ENCODE measurements around the gene SIGLEC11.
A peak's percentile ranks its signal among the peaks of the same experiment; 100 is the strongest.

SIGLEC11 gene

GRCh38 chr19:50000038-50000840, 39.3 kb upstream of the SIGLEC11 start:
- FAIRE-seq (no peak), DNase-seq (ENCODE audit: insufficient read length) (no peak)
- TF ChIP-seq TAF1 (IDR thresholded peaks at IDR 0.05; ENCODE audit: borderline replicate concordance, low read depth, low read length) (no peak), POLR2AphosphoS5 (IDR thresholded peaks at IDR 0.05; ENCODE audit: low read depth, low read length) (no peak), POLR2A (IDR thresholded peaks at IDR 0.05; ENCODE audit: low read depth, low read length) (no peak)

GRCh38 chr19:49999371-50000010, 38.5 kb upstream of the SIGLEC11 start:
- FAIRE-seq (no peak), DNase-seq (ENCODE audit: insufficient read length) (no peak)
- no peak for TF ChIP-seq TAF1 (IDR thresholded peaks at IDR 0.05; ENCODE audit: borderline replicate concordance, low read depth, low read length)
- TF ChIP-seq POLR2A (IDR thresholded peaks at IDR 0.05; ENCODE audit: low read depth, low read length) = no peak
- no peak for TF ChIP-seq POLR2AphosphoS5 (IDR thresholded peaks at IDR 0.05; ENCODE audit: low read depth, low read length)

- DNase-seq (ENCODE audit: insufficient read length) = peak; percentile 51
- FAIRE-seq = peak; percentile 69
- TF ChIP-seq POLR2AphosphoS5 (IDR thresholded peaks at IDR 0.05; ENCODE audit: low read depth, low read length) = no peak
These were observed 36.7 kb upstream of the SIGLEC11 start for GRCh38 chr19:49997709-49998108.

GRCh38 chr19:49988433-49988832, 27.5 kb upstream of the SIGLEC11 start:
- DNase-seq (ENCODE audit: insufficient read length) (no peak), FAIRE-seq (no peak)
- TF ChIP-seq POLR2A (IDR thresholded peaks at IDR 0.05; ENCODE audit: low read depth, low read length) (no peak), POLR2AphosphoS5 (IDR thresholded peaks at IDR 0.05; ENCODE audit: low read depth, low read length) (no peak), TAF1 (IDR thresholded peaks at IDR 0.05; ENCODE audit: borderline replicate concordance, low read depth, low read length) (no peak)

- DNase-seq (ENCODE audit: insufficient read length) (no peak), FAIRE-seq (no peak)
- no peak for TF ChIP-seq TAF1 (IDR thresholded peaks at IDR 0.05; ENCODE audit: borderline replicate concordance, low read depth, low read length)
- TF ChIP-seq POLR2A (IDR thresholded peaks at IDR 0.05; ENCODE audit: low read depth, low read length) = no peak
- no peak for TF ChIP-seq POLR2AphosphoS5 (IDR thresholded peaks at IDR 0.05; ENCODE audit: low read depth, low read length)
These were observed 27.0 kb upstream of the SIGLEC11 start for GRCh38 chr19:49988007-49988406.

GRCh38 chr19:49987159-49987698, 26.3 kb upstream of the SIGLEC11 start:
- peak; percentile 52 for DNase-seq (ENCODE audit: insufficient read length)
- FAIRE-seq = peak; percentile 17

GRCh38 chr19:49986354-49986753, 25.4 kb upstream of the SIGLEC11 start:
- FAIRE-seq = no peak
- TF ChIP-seq POLR2A (IDR thresholded peaks at IDR 0.05; ENCODE audit: low read depth, low read length) = no peak
- no peak for TF ChIP-seq TAF1 (IDR thresholded peaks at IDR 0.05; ENCODE audit: borderline replicate concordance, low read depth, low read length)
- TF ChIP-seq POLR2AphosphoS5 (IDR thresholded peaks at IDR 0.05; ENCODE audit: low read depth, low read length) = no peak
- no peak for DNase-seq (ENCODE audit: insufficient read length)

More at GRCh38 chr19:49987159-49987698, 26.3 kb upstream of the SIGLEC11 start:
- no peak for TF ChIP-seq TAF1 (IDR thresholded peaks at IDR 0.05; ENCODE audit: borderline replicate concordance, low read depth, low read length)
- no peak for TF ChIP-seq POLR2AphosphoS5 (IDR thresholded peaks at IDR 0.05; ENCODE audit: low read depth, low read length)
- TF ChIP-seq POLR2A (IDR thresholded peaks at IDR 0.05; ENCODE audit: low read depth, low read length) = no peak

GRCh38 chr19:49985871-49986270, 24.9 kb upstream of the SIGLEC11 start:
- FAIRE-seq (no peak), DNase-seq (ENCODE audit: insufficient read length) (no peak)
- no peak for TF ChIP-seq TAF1 (IDR thresholded peaks at IDR 0.05; ENCODE audit: borderline replicate concordance, low read depth, low read length)
- no peak for TF ChIP-seq POLR2AphosphoS5 (IDR thresholded peaks at IDR 0.05; ENCODE audit: low read depth, low read length)
- TF ChIP-seq POLR2A (IDR thresholded peaks at IDR 0.05; ENCODE audit: low read depth, low read length) = no peak

- TF ChIP-seq POLR2A (IDR thresholded peaks at IDR 0.05; ENCODE audit: low read depth, low read length) = no peak
- no peak for TF ChIP-seq TAF1 (IDR thresholded peaks at IDR 0.05; ENCODE audit: borderline replicate concordance, low read depth, low read length)
- no peak for TF ChIP-seq POLR2AphosphoS5 (IDR thresholded peaks at IDR 0.05; ENCODE audit: low read depth, low read length)
- no peak for DNase-seq (ENCODE audit: insufficient read length)
- FAIRE-seq = no peak
These were observed 23.5 kb upstream of the SIGLEC11 start for GRCh38 chr19:49984491-49984890.

GRCh38 chr19:49983645-49984229, 22.8 kb upstream of the SIGLEC11 start:
- TF ChIP-seq TAF1 (IDR thresholded peaks at IDR 0.05; ENCODE audit: borderline replicate concordance, low read depth, low read length) (no peak), POLR2A (IDR thresholded peaks at IDR 0.05; ENCODE audit: low read depth, low read length) (no peak), POLR2AphosphoS5 (IDR thresholded peaks at IDR 0.05; ENCODE audit: low read depth, low read length) (no peak)
- peak; percentile 61 for DNase-seq (ENCODE audit: insufficient read length)
- peak; percentile 94 for FAIRE-seq

All from GM12892 (cell line).